Kidney tubule cell (primary cell): Measurements from ENCODE around the gene WASF2.
A peak's percentile ranks its signal among the peaks of the same experiment; 100 is the strongest.

Experiments used
- DNase-seq: peaks from one replicate; pipeline ENCODE4 v3.0.0-alpha.2; 2018; ENCODE audit warnings: low spot score

Gene WASF2

GRCh38 chr1:27377760-27378495, 112.0 kb downstream of the WASF2 start:
- no peak for DNase-seq

- DNase-seq: no peak
Measured at GRCh38 chr1:27374362-27375086, 115.4 kb downstream of the WASF2 start, which contains the start of gene FCN3. TSS of gene FCN3 (minus strand) at chr1:27374824. CDS start at chr1:27374818, 6 bp downstream.

DNA sequence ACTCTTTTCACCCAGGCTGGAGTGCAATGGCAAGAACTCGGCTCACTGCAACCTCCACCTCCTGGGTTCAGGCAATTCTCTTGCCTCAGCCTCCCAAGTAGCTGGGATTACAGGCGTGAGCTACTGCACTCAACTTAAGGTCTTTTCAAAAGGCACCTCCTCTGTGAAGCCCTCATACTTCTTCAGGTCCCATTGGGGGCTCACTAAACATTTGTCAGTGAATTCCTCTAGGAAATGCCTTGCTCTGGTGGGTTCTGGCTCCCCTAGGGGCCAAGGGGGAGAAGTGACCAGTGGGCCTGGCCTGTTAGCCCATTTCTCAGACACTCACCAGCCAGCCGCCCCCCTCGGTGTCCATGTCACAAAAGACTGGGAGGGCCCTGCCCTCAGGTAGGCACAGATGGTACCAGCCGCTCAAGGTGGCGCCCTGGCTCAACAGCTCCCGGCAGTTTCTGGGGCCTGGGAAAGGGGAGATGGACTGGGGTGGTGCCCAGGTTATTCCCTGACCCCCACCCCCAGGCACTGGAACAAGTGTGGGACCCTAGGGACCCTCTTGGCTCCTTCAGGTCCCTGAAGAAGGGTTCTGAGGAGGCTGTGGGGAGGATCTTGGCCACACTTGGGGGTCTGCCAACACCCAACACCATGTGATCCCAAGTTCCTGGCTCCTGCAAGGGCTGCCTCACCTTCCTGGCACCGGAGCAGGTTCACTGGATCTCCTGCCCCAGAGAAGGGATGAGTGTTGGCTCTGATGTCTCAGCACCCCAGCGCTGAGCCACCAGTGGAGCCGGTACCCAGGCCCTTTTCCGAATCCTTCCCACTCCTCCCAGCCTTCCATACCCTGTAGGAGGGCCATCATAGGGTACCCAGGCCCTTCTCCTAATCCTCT, 116.9 kb downstream of the WASF2 start:
- DNase-seq: peak; percentile 28

- peak; percentile 73 for DNase-seq
Measured at GRCh38 chr1:27372022-27372807, 117.8 kb downstream of the WASF2 start.

- DNase-seq: no peak
Measured at GRCh38 chr1:27368869-27369582, 120.9 kb downstream of the WASF2 start.

DNA sequence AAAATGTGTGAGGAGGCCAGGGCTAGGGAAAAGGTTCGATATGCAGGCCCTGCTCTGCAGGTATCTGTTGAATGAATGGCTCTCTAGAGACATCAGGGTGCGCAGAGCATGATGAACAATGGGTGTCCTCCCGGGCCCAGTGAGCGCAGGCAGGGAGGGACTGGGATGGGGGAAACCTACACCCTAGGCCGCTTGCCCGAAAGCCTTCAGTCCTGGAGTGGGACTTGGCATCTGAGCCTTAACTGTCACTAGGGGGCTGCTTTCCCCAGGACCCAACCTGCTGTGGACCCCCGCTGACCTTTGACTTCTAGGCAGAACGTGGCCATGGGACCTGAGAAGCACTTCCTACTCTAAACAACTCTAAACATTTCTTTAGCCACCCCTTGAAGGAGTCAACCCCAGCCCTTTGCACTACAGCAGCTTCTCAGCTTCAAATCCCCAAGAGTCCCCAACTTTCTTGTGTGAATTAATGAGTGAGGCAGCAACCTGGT, 122.8 kb downstream of the WASF2 start:
- DNase-seq: no peak

DNA sequence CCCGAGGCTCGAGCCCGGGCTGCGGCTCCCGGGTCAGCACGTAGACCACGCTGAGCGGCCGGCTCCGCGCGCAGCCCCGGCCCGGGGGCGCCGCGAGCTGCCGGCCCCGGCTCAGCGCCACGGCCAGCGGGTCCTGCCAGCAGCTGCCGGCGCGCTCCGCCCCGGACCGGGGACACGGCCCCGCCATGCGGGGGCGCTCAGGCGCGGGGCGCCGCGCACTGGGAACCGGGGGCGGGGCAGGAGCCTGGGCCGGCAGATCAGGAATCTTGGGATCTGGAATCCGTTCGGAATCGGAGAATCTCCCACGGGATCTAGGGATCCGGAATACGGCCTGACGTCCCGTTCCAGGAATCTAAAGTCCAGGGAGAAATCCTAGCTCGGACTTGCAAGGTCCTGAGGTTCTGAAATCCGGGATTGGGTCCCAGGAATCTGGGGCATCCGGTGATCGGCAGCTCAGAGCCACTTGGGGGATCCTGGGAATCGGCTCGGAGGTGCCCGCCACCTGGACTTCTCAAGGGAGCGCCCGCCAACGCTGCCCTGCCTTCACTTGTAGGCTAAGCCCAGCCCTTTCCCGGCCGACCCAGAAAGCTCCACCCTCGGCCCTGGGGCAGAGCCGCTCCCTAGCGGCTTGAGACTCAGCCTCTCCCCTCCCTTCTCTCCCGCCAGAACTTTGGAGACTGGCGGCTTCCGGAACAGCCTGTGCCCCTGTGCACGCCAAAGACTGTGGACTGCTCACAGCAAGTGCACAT, 123.4 kb downstream of the WASF2 start, which contains the start of gene MAP3K6:
MAP3K6 (minus strand) TSS at position 551 of the 749 bp plus-strand sequence; CDS start at position 187, 364 bp downstream.
- DNase-seq: peak; percentile 82

- DNase-seq: peak; percentile 79
Measured at GRCh38 chr1:27366113-27366410, 123.9 kb downstream of the WASF2 start.

DNA sequence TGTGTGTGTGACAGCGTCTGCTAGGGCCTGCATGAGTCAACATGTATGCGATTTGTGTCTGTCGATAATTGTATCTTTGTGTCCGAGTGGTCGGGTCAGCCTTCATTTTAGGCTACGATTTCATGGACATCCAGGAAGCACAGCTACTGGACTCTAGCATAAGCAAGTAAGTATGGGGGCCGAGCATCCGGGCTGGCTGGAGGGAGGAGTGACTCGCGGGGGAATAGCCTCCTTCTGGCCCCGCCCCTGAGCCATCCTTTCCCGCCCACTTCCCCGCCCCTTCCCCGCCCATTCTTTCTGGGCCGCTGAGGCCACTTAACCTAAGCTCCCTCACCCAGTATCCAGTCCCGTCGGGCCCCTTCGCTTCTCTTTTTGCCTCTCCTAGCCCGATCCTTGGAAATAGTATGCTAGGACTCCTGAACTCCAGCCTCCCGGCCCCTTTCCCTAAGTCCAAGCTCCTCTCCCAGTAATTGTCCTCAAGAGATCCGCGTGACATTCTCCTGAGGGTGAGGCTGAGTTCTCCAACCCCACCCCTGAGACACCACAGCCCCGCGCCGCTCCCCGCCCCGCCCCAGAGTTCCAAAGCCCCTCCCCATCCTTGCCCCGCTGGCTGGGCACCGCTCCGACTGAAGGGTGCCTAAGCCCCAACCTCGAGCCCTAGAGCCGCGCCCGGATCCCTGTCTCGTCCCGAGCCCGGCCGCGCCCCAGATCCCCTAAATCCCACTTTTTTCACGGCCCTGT, 124.4 kb downstream of the WASF2 start:
- DNase-seq: peak; percentile 87

GRCh38 chr1:27364696-27365371, 125.1 kb downstream of the WASF2 start:
- no peak for DNase-seq

DNA sequence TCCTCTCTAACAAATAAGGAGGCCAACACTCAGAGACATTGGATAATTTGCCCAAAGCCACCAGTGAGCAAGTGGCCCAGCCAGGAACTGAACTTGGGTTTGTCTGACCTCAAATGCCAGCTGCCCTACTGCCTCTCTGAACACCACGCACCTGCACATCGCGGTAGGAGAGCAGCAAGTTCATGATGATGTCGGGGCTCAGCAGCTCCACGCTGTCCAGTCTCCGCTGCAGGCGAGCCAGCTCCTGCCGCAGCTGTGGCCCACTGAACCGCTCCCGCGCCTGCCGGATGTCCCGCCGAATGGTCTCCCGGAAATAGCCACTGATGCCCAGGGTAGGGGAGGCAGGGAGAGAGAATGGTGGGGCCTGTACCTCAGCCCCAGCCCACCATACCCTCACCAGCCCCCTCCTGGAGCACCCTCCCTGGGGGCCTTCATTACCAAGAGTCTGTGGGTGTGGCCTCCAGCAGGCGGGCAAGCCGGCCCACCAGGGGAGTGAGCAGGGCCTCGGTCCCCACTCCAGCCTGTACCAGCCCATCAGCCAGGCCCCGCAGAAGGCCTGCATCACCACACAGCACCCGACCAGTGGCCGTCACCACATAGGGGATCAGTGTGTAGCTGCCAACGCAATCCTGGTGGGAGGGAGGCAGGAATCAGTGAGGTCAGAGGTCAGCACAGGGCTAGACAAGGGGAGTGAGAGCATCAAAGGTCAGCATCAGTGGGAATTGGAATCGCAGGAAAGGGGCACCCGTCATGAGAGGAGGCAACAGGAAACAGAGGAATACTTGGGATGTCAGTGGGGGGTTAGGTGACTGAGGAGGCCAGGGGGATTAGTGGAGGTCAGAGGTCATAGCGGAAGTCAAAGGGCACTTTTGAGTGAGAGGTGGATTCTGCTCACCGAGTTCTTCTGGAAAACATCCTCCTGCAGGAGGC, 125.9 kb downstream of the WASF2 start:
- DNase-seq: no peak

GRCh38 chr1:27361553-27361952, 128.4 kb downstream of the WASF2 start:
- DNase-seq: no peak

- DNase-seq: no peak
Measured at GRCh38 chr1:27361044-27361402, 128.9 kb downstream of the WASF2 start.

DNA sequence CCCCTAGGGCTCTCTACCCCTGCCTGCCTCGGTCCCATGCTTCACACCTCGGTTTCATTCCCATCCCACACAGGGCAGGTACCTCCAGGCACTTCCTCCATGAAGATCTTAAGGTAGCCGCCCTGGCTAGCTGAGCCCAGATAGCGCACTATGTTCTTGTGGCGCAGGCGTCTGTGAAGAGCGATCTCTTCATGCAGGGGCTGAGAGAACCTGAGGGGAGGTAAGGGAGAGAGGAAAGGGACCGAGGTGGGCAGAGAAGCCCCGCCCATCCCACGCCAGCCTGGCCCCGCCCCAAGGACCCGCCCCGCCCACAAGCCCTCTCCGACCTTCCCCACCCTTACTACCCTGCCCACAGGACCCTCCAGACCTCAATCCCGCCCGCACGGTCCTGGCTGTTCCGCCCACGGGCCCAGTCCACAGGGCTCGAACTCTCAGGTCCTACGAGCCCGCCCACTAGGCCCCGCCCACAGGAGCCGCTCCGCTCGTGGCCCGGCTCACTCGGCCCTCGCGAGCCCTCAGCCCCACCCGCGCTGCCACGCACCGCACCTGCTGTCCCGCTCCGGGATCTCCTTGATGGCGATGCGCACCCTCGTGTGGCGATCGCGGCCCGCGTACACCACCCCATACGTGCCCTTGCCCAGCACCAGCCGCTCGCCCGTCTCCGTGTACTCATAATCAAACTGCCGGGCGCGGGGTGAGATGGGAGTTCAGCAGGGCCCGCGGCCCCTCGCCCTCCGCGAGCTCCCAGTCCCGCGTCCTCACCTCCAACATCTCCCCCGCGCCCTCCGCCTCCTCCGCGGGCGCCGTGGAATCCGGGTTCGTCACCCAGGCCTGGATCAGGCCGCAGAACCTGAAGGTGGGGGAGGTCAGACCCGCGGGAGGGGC, 129.6 kb downstream of the WASF2 start:
- DNase-seq: no peak

DNA sequence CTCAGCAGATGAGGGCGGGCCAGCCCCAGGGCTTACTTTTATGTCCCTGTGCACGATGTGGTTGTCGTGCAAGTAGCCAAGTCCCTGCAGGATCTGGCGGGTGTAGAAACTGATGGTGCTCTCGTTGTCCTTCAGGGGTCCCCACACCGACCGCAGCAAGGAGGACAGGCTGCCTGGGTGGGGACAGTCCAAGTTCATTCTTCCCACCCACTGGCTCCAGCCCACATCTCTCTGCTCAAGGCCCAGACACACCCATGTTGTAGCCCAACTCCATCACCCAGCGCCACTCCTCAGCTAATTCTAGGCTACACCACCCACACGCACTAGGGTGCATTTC, 130.2 kb downstream of the WASF2 start:
- DNase-seq: no peak

DNA sequence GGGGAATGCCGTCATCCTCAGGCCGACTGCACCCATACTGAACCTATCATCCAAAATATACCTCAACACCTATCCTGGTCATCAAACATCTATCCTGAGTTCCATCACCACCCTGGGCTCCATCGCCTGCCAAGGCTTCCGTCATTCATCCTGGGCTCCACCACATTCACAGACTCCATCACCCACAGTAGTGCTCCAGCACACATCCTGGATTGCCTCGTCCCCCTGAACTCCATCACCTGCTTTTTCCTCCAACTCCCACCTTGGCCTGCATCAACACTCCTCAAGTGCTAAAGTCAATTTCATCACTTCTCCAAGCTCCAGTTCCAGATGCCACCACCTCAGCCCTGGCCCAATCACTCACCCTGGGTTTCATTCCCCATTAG, 131.0 kb downstream of the WASF2 start:
- DNase-seq: no peak
